CD4-positive, alpha-beta T cell (primary cell): ENCODE data around the gene KCNJ6. TPM values are rescaled to one million over a fixed set of nuclear protein-coding genes. Genes with fewer than 3 reads are reported as not detected.

Experiments used
- ATAC-seq: fragments of 200-7000 bp; cut with Tn5 transposase; one replicate; pipeline ENCODE4 v1.10.0; 2022; ENCODE audit warnings: mild to moderate bottlenecking; ENCODE audit not compliant: poor library complexity
- CTCF ChIA-PET: fragments of 350-600 bp; sonication (Branson Sonifier 250); formaldehyde crosslinking; loops from one replicate; lab custom pipeline; 2021; ENCODE audit warnings: antibody characterized with exemption, inconsistent platforms; lab: Charles Lee
- POLR2A ChIA-PET: fragments of 350-600 bp; sonication (Branson Sonifier 250); formaldehyde crosslinking; loops from one replicate; lab custom pipeline; 2021; ENCODE audit warnings: antibody characterized with exemption, inconsistent platforms; lab: Charles Lee
- DNase-seq, 14 experiments: peaks; one replicate each; pipeline ENCODE4 v3.0.0-alpha.2; 2013 to 2020; ENCODE audit warnings: mixed read lengths in 2 of 14
- H3K27ac ChIP-seq, 2 donors: one replicate each; pipeline versions ENCODE4 v1.5.1 to v1.7.0; 2013; ENCODE audit warnings: low read length in 2 of 2, low read depth in 1 of 2, mild to moderate bottlenecking in 1 of 2
- H3K27me3 ChIP-seq, 2 experiments: 1 replicate in 1 of 2; 2 replicates in 1 of 2; pipeline versions ENCODE4 v1.6.1 to v1.7.0; 2013; ENCODE audit warnings: low read length in 2 of 2, control low read depth in 1 of 2, mild to moderate bottlenecking in 1 of 2, moderate library complexity in 1 of 2; ENCODE audit not compliant: insufficient read depth in 2 of 2, control insufficient read depth in 1 of 2
- H3K36me3 ChIP-seq: one replicate; pipeline ENCODE4 v1.6.1; 2013; ENCODE audit warnings: low read length, control low read depth; ENCODE audit not compliant: insufficient read depth
- H3K4me1 ChIP-seq: one replicate; pipeline ENCODE4 v1.6.1; 2013; ENCODE audit warnings: low read length, control low read depth; ENCODE audit not compliant: insufficient read depth
- H3K4me3 ChIP-seq: one replicate; pipeline ENCODE4 v1.5.1; 2013; ENCODE audit warnings: mild to moderate bottlenecking, low read length, moderate library complexity
- H3K9me3 ChIP-seq, 2 experiments: 1 replicate in 1 of 2; 2 replicates in 1 of 2; pipeline versions ENCODE4 v1.6.1 to v1.7.0; 2013; ENCODE audit warnings: low read length in 2 of 2, mild to moderate bottlenecking in 2 of 2, control low read depth in 1 of 2, moderate library complexity in 1 of 2; ENCODE audit not compliant: control insufficient read depth in 1 of 2, insufficient read depth in 1 of 2
- H3K27ac Mint-ChIP-seq: one replicate; pipeline ENCODE4 v1.8.0; 2020; ENCODE audit warnings: mixed read lengths
- H3K27me3 Mint-ChIP-seq: one replicate; pipeline ENCODE4 v1.8.0; 2021; ENCODE audit warnings: mixed read lengths
- H3K36me3 Mint-ChIP-seq: one replicate; pipeline ENCODE4 v1.8.0; 2021; ENCODE audit warnings: low read depth, mixed read lengths
- H3K4me1 Mint-ChIP-seq: one replicate; pipeline ENCODE4 v1.8.0; 2021; ENCODE audit warnings: low read depth, mixed read lengths
- H3K4me3 Mint-ChIP-seq: one replicate; pipeline ENCODE4 v1.8.0; 2020; ENCODE audit warnings: mild to moderate bottlenecking, mixed read lengths
- H3K9me3 Mint-ChIP-seq: one replicate; pipeline ENCODE4 v1.8.0; 2020; ENCODE audit warnings: mixed read lengths
- CTCF ChIP-seq: fragments of 200-600 bp; IDR thresholded peaks from one replicate; pipeline ENCODE4 v1.8.0; 2022; ENCODE audit warnings: antibody characterized with exemption, mild to moderate bottlenecking
- intact Hi-C, 2 experiments: fragments of 100-400 bp; cut with DNase I in 1 of 2; cut with micrococcal nuclease in 1 of 2; formaldehyde crosslinking; loops; one replicate each; pipeline versions ENCODE4 v1.15.1 to v1.9.0; 2023 to 2025; cut with DNase I, micrococcal nuclease
- total RNA-seq, 174 experiments: library from RNA in 2 of 174; stranded (reverse) in 2 of 174; gene quantifications; one replicate each; pipeline ENCODE4 v1.2.3 and lab custom pipeline; 2021 to 2026

Gene KCNJ6
- total RNA-seq, 2 experiments from 2014 or later = not detected

- H3K27ac ChIP-seq = no peak overlapping the region
- no peak for DNase-seq
- Mint-ChIP-seq H3K9me3 (no peaks in the 10 kb centered on the region), H3K36me3 (no peaks in the 10 kb centered on the region), H3K4me1 (no peaks in the 10 kb centered on the region), H3K27me3 (peaks cover under 1% of the 10 kb centered on the region), H3K27ac (no peak overlapping the region), H3K4me3 (no peak overlapping the region)
- intact Hi-C loops = no loop called here
- ChIA-PET POLR2A (no interaction called here), CTCF (no interaction called here)
- no peak overlapping the region for H3K4me3 ChIP-seq
- no peak for TF ChIP-seq CTCF
- peaks cover 0 to 2% of the 10 kb centered on the region in 2 experiments for H3K27me3 ChIP-seq
- no peaks in the 10 kb centered on the region for H3K4me1 ChIP-seq
- H3K9me3 ChIP-seq = no peaks in the 10 kb centered on the region
- H3K36me3 ChIP-seq = no peaks in the 10 kb centered on the region
- no peak for ATAC-seq
Measured at GRCh38 chr21:37873655-37874054, 42.6 kb downstream of the KCNJ6 start.

GRCh38 chr21:37871121-37871862, 45.0 kb downstream of the KCNJ6 start:
- H3K27ac ChIP-seq = no peak overlapping the region
- no peak overlapping the region for H3K4me3 Mint-ChIP-seq
- no peaks in the 10 kb centered on the region for H3K4me1 Mint-ChIP-seq
- H3K27ac Mint-ChIP-seq = no peak overlapping the region
- no peaks in the 10 kb centered on the region for H3K9me3 ChIP-seq
- no peaks in the 10 kb centered on the region for H3K4me1 ChIP-seq
- ChIA-PET CTCF (no interaction called here), POLR2A (no interaction called here)
- TF ChIP-seq CTCF = no peak
- H3K9me3 Mint-ChIP-seq = no peaks in the 10 kb centered on the region
- ATAC-seq (no peak), DNase-seq (no peak)
- intact Hi-C loops = no loop called here
- peaks cover 3% of the 10 kb centered on the region for H3K27me3 Mint-ChIP-seq
- H3K4me3 ChIP-seq = no peak overlapping the region
- no peaks in the 10 kb centered on the region for H3K36me3 ChIP-seq
- no peaks in the 10 kb centered on the region for H3K36me3 Mint-ChIP-seq
- H3K27me3 ChIP-seq = no peaks in the 10 kb centered on the region

- Histone ChIP-seq H3K9me3 (no peaks in the 10 kb centered on the region), H3K27me3 (no peaks in the 10 kb centered on the region), H3K36me3 (no peaks in the 10 kb centered on the region), H3K27ac (no peak overlapping the region), H3K4me1 (no peaks in the 10 kb centered on the region), H3K4me3 (no peak overlapping the region)
- intact Hi-C loops = no loop called here
- no peak overlapping the region for H3K4me3 Mint-ChIP-seq
- no peak for TF ChIP-seq CTCF
- DNase-seq (no peak), ATAC-seq (no peak)
- H3K4me1 Mint-ChIP-seq = no peaks in the 10 kb centered on the region
- no peak overlapping the region for H3K27ac Mint-ChIP-seq
- CTCF ChIA-PET = interaction anchor here (0.6 kb wide), 1 partner anchor 100 kb away, joined by 3 read pairs; no protein-coding TSS in a partner anchor
- peaks cover 8% of the 10 kb centered on the region for H3K27me3 Mint-ChIP-seq
- H3K9me3 Mint-ChIP-seq = no peaks in the 10 kb centered on the region
- POLR2A ChIA-PET = no interaction called here
- H3K36me3 Mint-ChIP-seq = no peaks in the 10 kb centered on the region
Measured at GRCh38 chr21:37870221-37870620, 46.0 kb downstream of the KCNJ6 start.
